T-helper 2 cell (primary cell): Measurements from ENCODE around the gene TMEM151B.

Experiments used
- DNase-seq, 5 experiments: peaks; one replicate each; pipeline versions ENCODE4 v3.0.0 to v3.0.0-alpha.2; 2012 to 2022

The TMEM151B gene

DNA sequence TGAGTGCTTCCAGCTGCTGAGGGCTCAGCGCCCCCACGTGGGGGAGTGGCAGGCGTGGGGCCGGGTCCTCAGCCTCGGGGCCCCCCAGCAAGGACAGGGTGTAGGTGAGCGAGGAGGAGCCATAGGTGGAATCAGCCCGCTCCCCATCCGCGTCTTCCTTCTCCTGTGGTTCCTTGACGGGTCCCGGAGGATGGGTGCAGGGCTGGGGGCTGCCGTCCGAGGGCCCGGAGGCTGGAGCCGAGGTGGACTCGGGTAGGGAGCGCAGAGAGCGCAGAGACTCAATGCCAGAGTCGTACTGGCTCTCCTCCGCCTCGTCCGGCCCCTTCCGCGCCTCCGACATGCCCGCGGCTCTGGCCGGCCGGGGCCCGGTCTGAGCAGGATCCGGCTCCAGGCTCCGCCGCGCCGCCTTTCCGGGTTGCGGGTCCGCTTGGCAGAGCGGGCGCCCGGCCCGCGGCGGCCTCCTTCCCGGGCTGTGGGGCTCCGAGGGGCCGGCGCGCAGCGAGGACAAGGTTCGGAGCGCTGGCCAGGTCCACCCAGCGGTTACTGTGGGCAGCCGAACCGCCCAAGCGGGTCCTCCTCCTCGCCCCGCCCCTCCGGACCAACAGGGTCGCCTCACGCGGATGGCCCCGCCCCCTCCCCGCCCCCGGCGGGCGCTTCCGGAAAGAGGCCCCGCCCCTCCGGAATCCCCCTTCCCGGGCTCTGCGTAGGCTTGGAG, 5.1 kb upstream of the TMEM151B start, which contains the start of gene NFKBIE:
TSS of gene NFKBIE (minus strand) at position 545 of the 715 bp plus-strand sequence. CDS start at position 340, 205 bp downstream.
- DNase-seq, result peak; percentile 90 to 97 (median 93)

DNA sequence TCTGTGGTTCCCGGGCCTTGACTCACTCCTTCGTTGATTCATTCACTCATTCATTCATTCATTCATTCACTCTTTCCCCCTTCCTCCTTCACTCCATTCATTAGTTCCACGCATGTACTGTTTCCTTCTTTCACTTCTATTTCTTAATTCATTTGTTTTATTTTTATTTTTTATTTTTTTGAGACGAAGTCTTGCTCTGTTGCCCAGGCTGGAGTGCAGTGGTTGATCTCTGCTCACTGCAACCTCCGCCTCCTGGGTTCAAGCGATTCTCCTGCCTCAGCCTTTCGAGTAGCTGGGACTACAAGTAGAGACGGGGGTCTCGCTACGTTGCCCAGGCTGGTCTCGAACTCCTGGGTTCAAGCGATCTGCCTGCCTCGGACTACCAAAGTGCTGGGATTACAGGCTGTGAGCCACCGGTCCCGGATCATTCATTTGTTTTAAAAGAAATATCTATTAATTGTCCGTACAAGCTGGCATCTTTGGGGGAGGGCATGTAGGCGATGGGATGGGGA, 4.5 kb upstream of the TMEM151B start:
- no peak for DNase-seq

DNA sequence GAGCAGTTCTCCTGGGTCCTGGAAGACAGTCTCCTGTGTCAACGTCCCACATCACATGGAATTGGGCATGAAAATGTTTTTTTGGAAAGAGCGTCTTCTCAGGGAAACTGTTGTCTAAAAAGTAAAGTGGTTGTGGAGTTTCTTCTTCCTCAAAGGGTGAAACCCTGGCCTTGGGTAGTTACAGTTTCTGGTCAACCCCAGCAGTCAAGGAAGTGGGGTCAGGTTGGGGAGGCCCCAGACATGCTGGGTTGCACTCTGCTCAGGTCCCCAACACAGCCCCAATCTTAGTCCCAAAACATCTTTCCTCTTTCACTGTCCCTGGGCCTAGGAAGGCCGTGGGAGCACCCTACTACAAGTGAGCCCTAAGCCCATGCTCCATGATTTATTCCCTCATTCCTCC, 3.9 kb upstream of the TMEM151B start:
- no peak for DNase-seq

DNA sequence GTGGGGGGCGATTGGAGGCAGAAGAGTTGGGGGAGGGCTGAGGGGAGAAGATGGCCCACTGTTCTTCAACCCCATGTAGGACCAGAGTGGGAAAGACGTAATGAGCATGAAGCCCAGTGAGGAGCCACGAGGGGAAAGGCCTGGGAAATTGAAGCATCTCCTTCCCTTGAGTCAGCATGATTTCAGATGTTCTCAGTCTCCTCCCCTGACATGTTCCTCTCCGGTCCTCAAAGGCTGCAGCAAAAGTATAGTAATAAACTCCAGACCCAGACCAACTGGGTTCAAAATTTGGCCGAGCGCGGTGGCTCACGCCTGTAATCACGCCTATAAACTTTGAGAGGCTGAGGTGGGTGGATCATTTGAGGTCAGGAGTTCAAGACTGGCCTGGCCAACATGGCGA, 3.0 kb upstream of the TMEM151B start:
- no peak for DNase-seq

DNA sequence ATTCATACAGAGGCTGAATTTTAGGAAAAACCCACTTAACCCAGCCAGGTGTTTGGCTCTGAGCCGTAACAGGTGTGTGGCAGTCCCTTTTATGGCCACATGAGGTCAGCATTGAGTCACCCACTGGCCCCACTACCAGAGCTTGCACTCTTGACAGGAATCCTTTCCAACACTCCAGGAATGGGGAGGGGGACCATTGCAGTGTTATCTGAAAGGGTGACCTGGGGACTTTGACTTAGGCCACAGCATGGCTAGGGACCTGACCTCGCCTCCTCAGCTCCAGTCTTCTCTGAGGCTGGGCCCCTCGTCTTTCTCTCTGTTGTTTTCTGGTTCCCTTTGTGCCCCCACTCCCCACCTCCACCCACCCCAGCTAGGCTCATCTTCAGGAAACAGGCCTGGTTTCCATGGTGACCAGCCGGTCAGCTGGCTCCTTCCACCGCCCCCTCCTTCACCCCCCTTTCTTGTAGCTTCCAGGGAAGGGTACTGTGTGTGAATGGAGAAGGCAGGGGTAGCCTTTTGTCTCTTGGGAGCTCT, 2.1 kb upstream of the TMEM151B start:
- peak in 4 of 5 experiments; percentile 40 to 52 (median 51) for DNase-seq

DNA sequence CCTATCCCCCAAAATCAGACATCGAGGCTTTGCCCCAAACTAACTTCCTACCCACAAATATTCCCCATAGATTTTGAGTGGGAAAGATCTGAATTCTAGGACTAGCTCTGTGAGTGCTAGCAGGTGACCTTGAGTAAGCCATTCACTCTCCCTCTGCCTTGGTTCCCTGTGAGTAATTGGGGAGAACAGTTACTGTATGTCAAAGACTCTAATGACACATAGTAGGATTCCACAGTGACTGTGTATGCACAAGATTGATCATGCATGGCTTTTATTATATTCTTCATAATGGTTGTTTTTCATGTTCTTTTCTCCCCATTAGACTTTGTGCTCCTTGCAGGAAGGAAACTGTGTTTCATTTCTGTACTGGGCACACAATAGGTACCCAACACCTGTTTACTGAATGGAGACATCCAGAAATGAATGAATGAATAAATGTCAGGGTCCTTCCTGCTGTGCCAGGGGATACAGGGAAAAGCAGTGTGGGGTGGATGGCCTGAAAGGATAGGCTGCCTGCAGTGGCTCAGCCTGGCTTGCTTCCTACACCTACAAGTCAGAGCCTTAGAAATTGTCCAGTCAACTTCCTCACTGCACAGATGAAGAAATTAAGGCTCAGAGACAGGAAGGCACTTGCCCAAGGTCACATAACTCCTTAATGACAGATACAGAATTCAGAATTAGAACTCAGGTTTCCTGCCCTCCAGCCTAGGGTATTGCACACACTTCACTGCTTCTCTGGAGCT, 901 bp upstream of the TMEM151B start:
- no peak for DNase-seq

DNA sequence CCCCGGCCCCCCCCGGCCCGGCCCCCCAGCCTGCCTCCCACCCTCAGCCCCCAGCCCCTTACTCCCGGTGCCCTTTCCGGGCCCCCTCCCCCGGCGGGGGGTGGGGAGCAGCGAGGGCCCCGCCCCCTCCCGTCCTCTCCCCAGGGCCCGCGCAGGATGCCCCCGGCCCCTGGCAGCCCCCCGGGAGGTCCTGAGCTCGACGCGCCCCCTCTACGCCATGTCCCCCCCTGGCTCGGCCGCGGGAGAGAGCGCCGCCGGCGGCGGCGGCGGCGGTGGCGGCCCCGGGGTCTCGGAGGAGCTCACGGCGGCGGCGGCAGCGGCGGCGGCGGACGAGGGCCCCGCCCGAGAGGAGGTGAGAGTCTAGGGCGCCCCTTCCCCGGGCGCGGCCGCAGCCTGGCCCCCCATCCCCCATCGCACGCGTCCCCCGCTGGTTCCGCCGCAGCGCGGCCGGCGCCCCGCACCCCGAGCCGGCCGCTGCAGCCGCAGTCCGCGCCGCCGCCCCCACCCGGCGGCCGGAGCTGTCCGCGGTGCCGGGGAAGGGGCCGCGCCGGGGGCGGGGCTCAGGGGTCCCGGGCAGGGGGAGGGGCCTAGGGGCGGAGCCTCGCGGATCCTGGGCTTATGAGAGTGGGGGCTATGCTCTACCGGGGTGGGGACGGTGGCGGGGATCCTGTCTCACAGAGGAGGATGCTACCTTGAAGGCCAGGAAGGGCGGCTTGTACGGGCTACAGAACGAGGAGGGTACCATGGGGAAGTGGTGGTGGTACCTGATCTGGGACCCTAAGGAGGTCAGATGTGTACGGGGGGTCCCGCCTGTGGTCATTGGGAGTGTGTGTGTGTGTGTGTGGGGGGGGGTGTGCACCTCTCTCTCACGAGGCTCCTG, 516 bp downstream of the TMEM151B start:
- DNase-seq, result no peak

DNA sequence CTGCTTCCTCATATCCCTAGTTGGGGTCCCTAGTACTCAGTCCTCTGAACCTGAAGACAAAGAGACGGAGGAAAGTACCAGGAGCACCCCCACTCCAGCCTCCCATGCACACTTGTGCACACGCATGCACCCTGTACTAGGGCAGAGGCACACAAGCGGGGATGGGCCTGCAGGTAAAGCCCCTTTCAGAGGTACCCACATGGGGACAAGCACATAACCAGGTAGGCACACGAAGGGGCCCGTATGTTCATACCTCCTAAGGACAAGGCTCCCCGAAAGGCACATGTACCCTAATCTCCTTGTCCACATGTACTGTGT, 1.1 kb downstream of the TMEM151B start:
- no peak for DNase-seq

DNA sequence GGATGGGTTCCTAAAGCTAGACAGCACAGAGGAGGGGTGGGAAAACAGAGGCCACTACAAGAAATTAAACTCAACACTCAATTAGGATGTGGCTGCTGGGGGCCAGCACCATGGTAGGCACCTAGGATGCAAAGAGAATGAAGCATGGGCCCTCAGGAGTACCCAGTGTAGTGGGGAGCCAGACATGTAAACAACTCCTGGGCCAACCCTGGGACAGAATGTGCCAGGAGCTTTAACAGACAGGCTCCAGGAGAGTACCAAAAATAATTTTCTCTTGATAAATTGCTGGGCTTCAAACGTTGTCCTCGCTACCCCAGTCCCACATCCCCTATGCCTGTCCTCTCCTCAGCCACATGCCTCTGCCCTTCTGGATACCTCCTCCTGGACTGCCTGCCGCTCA, 1.7 kb downstream of the TMEM151B start:
- DNase-seq, result no peak

DNA sequence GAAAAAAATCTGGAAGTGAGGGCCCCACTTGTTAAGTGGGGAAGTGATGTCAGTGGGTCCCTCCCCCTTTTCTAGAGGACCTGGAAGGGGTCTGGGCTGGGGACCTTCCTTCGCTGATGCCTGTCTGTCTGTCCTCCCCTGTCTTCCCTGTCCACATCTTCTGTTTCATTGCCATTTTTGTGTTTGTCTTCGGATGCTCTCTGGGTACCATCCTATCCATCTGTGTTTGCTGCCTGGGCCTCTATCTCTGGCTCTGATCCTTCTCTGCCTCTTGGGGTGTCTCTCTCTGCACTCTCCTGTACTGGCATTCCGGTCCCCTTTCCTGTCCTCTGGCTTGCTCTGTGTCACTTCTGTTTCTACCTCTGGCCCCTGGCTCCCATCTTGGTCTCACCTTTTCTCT, 2.3 kb downstream of the TMEM151B start:
- DNase-seq, result no peak

DNA sequence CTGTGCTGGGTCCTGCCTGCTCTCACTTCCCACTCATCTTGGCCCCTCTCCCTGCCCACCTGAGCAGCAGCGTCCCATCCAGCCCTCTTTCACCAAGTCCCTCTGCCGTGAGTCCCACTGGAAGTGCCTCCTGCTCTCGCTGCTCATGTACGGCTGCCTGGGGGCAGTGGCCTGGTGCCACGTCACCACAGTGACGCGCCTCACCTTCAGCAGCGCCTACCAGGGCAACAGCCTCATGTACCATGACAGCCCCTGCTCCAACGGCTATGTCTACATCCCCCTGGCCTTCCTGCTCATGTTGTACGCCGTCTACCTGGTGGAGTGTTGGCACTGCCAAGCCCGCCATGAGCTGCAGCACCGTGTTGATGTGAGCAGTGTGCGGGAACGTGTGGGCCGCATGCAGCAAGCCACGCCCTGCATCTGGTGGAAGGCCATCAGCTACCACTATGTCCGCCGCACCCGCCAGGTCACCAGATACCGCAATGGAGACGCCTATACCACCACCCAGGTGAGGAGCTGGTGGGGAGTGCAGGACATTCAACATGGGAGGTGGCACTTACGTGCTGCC, 2.8 kb downstream of the TMEM151B start:
- DNase-seq, result no peak

DNA sequence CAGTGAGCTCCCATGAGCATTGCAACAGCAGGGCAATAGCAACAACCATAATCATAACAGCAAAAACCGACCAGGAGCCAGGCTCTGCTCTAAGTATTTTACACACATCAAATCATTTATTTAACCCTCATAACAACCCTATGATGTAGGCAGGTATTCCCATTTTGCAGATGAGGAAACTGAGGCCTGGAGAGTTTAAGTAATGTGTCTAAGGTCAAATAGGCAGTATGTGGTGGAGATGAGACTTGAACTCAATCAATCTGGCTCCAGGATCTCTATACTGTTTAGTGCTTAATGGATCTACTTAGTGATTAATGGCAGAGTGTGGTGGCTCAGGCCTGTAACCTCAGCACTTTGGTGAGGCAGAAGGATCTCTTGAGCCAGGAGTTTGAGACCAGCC, 3.4 kb downstream of the TMEM151B start:
- DNase-seq, result no peak

DNA sequence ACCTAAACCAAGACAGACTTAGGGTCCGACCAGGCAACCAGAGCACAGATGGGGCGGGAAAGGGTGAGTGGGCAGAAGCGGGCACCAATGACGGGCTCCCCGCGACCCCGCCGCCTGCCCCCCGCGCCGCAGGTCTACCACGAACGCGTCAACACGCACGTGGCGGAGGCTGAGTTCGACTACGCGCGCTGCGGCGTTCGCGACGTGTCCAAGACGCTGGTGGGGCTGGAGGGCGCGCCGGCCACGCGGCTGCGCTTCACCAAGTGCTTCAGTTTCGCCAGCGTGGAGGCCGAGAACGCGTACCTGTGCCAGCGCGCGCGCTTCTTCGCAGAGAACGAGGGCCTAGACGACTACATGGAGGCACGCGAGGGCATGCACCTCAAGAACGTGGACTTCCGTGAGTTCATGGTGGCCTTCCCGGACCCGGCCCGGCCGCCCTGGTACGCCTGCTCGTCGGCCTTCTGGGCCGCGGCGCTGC, 5.1 kb downstream of the TMEM151B start:
- DNase-seq, result no peak

DNA sequence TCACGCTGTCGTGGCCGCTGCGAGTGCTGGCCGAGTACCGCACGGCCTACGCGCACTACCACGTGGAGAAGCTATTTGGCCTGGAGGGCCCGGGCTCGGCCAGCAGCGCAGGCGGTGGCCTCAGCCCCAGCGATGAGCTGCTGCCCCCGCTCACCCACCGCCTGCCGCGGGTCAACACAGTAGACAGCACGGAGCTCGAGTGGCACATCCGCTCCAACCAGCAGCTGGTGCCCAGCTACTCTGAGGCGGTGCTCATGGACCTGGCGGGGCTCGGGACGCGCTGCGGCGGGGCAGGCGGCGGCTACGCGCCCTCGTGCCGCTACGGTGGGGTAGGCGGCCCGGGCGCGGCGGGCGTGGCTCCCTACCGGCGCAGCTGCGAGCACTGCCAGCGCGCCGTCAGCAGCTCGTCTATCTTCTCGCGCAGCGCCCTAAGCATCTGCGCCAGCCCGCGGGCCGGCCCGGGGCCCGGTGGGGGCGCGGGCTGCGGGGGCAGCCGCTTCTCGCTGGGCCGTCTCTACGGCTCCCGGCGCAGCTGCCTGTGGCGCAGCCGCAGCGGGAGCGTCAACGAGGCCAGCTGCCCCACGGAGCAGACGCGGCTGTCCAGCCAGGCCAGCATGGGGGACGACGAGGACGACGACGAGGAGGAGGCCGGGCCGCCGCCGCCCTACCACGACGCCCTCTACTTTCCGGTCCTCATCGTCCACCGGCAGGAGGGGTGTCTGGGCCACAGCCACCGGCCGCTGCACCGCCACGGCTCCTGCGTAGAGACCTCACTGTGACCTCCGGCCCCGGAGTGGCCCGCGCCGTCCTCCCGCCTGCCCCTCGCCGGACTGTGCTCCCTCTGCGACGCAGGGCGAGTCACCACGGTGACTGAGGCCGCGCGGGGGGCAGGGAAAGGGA, 5.7 kb downstream of the TMEM151B start:
- peak in 1 of 5 experiments; percentile 45 for DNase-seq

DNA sequence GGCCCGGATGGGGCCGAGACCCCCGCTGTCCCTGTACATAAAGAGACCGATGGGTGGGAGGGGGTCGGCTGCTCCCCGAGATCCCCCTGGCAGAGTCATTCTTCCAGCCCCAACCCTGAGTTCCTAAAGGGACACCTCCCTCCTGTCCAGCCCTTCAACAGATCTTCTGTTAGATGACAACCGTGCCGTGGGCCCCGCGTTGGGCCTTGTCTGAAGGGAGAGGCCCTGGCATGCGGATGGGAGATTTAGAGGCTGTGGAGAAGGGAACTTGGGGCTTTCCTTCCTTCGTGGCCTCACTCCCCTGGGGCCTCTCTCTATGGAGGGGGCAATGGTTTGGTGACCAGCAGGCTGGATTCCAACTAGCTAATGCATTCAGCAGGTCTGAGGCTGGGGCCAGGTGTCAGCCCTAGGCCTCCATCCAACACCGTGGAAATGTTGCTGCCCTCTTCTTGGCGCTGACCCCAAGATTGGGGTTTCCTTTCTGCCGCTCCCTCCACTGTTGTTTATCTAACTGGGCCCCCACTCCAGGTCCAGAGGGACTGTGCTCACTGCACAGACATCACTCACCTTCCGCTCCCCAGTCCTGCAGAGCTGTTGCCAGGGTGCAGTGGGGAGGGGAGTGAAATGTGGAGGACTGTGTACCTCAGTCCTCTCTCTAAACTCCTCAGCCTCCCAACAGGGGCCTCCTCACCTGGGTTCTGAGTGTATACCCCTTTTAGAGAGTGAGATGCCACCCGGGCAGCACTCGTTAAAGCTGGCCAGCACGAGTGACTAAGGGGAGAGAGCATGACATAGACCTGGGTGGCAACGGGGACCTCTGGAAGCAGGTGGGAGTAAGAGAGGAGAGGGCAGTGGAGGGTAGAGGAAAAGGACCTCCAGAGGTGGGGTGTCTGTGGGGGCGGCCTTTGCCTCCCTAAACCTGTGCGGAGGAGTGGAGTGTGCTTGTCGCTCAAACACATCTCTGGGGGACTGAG, 6.7 kb downstream of the TMEM151B start:
- DNase-seq, result no peak

DNA sequence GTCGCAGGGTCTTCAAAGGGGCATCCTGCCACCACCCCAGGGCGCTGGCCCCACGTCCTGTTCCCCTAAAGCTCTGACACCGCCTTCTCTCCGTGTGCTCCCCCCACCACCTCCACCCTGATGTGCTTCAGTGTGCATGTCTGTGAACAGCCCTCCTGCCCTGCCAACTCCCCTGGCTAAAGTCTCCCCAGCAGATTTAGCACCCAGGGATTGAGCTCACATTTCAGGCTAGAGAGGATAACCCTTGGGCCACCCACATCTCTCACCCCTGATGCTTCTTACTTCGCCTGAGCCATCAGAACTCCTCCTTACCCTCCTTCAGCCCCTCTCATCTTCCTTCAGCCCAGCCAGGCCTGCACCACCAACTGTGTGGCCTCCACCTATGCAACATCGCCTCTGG, 7.5 kb downstream of the TMEM151B start:
- DNase-seq, result no peak

DNA sequence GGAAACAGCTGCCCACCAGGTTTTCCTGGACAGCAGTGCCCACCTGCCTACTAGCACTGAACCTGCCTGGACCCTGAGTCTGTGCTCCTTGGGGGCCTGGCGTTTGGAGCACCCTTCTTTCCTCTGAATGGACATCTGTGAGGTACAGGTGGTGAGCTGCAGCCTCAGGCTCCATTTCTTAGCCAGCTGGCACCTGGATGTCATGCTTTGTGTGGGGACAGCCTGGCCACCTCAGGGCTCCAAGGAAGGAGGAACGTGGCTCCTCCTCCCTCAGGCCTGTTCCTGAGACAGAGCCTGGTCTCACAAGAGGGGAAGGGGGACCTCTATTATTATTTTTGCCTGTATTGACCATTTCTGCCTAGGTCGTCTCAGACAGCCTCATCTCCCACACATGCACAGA, 8.1 kb downstream of the TMEM151B start:
- no peak for DNase-seq

DNA sequence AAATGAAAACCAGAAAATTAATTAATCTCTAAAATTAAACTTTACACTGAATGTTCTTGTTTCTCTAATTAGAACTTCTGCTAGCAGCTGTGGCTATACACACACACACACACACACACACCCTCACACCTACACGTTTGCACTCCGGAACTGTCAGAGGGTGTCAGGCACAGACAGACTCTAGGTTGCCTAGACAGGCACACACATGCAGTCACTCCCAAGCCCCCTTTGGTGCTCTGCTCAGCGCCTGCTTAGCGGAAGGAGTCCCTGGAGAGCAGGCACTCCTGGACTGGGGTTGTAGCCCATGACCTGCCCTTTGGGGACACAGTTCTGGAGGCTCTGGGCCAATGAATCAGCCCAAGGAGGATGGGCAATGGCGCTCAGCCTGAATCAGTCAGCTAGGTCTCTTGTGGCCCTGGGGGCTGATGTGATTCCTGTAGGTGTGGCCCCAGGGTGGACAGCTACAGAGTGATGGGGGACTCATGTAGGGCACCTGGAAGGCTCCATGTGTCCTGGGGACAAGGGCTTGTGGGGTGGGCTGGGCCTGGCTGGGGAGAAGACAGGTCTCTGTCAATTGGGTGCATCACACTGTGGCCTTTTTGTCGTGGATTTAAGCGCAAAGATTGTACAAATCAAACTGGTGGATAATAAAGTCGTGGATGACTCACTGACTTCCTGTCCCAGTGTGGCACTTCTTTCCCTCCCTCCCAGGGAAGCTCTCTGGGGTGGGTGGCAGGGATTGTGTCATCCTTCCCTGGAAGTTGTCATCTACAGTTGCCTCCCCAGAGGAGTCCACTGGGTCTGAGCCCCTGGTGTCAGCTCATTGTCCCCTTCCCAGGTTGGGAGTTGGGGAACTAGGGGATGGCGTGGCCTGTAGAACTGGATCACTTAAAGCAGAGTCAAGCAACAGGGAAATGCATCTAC, 8.8 kb downstream of the TMEM151B start:
- no peak for DNase-seq

DNA sequence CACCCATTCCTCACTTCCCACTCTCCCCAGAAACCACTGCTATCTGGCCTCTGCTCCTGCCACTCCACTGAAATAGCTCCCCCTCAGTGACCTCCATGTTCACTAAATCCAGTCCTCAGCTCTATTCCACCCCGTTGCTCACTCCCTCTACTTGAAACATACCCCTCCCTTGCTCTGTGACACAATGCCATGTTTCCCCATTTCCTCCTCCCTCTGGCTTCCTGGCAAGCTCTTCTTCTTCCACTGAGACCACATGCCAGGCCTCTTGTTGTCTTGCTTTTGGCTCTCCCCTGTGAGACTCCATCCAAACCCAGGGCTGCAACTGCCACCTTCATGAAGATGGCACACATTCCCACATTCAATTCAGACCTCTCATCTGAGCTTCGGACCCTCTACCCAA, 13.9 kb downstream of the TMEM151B start:
- DNase-seq, result no peak
